WTC11 (cell line): ENCODE results near the gene CDR2.

Experiments used
- AR ChIP-seq: fragments of 250-450 bp; sonication (Bioruptor Pico); IDR thresholded peaks from 2 replicates; pipeline ENCODE4 v1.9.0; 2021; ENCODE audit warnings: mild to moderate bottlenecking
- ATF3 ChIP-seq: sonication (generic); formaldehyde crosslinking; conservative IDR thresholded peaks from 2 replicates; pipeline ENCODE4 v1.8.1; 2022; ENCODE audit warnings: mild to moderate bottlenecking, missing genetic modification reagents
- CREB1 ChIP-seq: sonication (generic); formaldehyde crosslinking; IDR thresholded peaks from 2 replicates; pipeline ENCODE4 v1.8.0; 2023; ENCODE audit warnings: mild to moderate bottlenecking, missing genetic modification reagents
- CTCF ChIP-seq: fragments of 200-600 bp; IDR thresholded peaks from 2 replicates; pipeline ENCODE4 v1.8.0; 2022; ENCODE audit warnings: antibody characterized with exemption
- HMGXB4 ChIP-seq: sonication (generic); formaldehyde crosslinking; IDR thresholded peaks from 2 replicates; pipeline ENCODE4 v1.8.1; 2023; ENCODE audit warnings: mild to moderate bottlenecking, moderate library complexity, missing genetic modification reagents
- MLX ChIP-seq: sonication (generic); formaldehyde crosslinking; IDR thresholded peaks from 2 replicates; pipeline ENCODE4 v1.8.1; 2023; ENCODE audit warnings: mild to moderate bottlenecking, missing genetic modification reagents, moderate library complexity
- NR2C2 ChIP-seq: sonication (generic); formaldehyde crosslinking; IDR thresholded peaks from 2 replicates; pipeline ENCODE4 v1.8.0; 2022; ENCODE audit warnings: mild to moderate bottlenecking, missing genetic modification reagents
- PREB ChIP-seq: sonication (generic); formaldehyde crosslinking; IDR thresholded peaks from 2 replicates; pipeline ENCODE4 v1.8.1; 2022; ENCODE audit warnings: mild to moderate bottlenecking, missing genetic modification reagents, moderate library complexity, borderline replicate concordance
- SP1 ChIP-seq: sonication (generic); formaldehyde crosslinking; conservative IDR thresholded peaks from 2 replicates; pipeline ENCODE4 v1.8.1; 2022; ENCODE audit warnings: missing genetic modification reagents
- USF1 ChIP-seq: sonication (generic); formaldehyde crosslinking; IDR thresholded peaks from 2 replicates; pipeline ENCODE4 v1.8.0; 2022; ENCODE audit warnings: mild to moderate bottlenecking, missing genetic modification reagents
- ZBTB43 ChIP-seq: sonication (generic); formaldehyde crosslinking; IDR thresholded peaks from 2 replicates; pipeline ENCODE4 v1.8.1; 2023; ENCODE audit warnings: mild to moderate bottlenecking, missing genetic modification reagents
- ZNF281 ChIP-seq: sonication (generic); formaldehyde crosslinking; IDR thresholded peaks from 2 replicates; pipeline ENCODE4 v1.8.0; 2023; ENCODE audit warnings: mild to moderate bottlenecking, missing genetic modification reagents
- ZNF512 ChIP-seq: sonication (generic); formaldehyde crosslinking; IDR thresholded peaks from 2 replicates; pipeline ENCODE4 v1.8.1; 2022; ENCODE audit warnings: missing genetic modification reagents, borderline replicate concordance

GRCh38 chr16:22394121-22394520 lies 19.7 kb upstream of the CDR2 start:
- TF ChIP-seq CREB1 (CRISPR knock-in tag), result no peak
- no peak for TF ChIP-seq SP1 (CRISPR knock-in tag)
- no peak for TF ChIP-seq ZNF281
- no peak for TF ChIP-seq ZBTB43
- no peak for TF ChIP-seq NR2C2 (CRISPR knock-in tag)
- no peak for TF ChIP-seq CTCF
- no peak for TF ChIP-seq ZNF512
- TF ChIP-seq MLX (CRISPR knock-in tag), result no peak
- TF ChIP-seq ATF3, result no peak
- no peak for TF ChIP-seq AR (CRISPR knock-in tag)
- no peak for TF ChIP-seq HMGXB4 (CRISPR knock-in tag)
- no peak for TF ChIP-seq USF1 (CRISPR knock-in tag)
- TF ChIP-seq PREB (CRISPR knock-in tag), result no peak
